ENCODE measurements around the gene WIPF3.

The WIPF3 gene

GRCh38 chr7:29808075-29808801 lies 1.9 kb downstream of the WIPF3 start:
- in situ Hi-C loops (cut with MboI; ENCODE audit: low sequenced_read_pairs) = no loop called here

- in situ Hi-C loops (cut with MboI; ENCODE audit: low sequenced_read_pairs) = no loop called here
Measured at GRCh38 chr7:29809533-29810155, 3.3 kb downstream of the WIPF3 start.

- in situ Hi-C loops (cut with MboI; ENCODE audit: low sequenced_read_pairs) = no loop called here
Measured at GRCh38 chr7:29810297-29810696, 4.0 kb downstream of the WIPF3 start.

GRCh38 chr7:29810813-29811482 lies 4.6 kb downstream of the WIPF3 start:
- in situ Hi-C loops (cut with MboI; ENCODE audit: low sequenced_read_pairs) = no loop called here

- in situ Hi-C loops (cut with MboI; ENCODE audit: low sequenced_read_pairs) = no loop called here
Measured at GRCh38 chr7:29811586-29811985, 5.3 kb downstream of the WIPF3 start.

GRCh38 chr7:29812185-29812876 lies 6.0 kb downstream of the WIPF3 start:
- in situ Hi-C loops (cut with MboI; ENCODE audit: low sequenced_read_pairs) = no loop called here

- in situ Hi-C loops (cut with MboI; ENCODE audit: low sequenced_read_pairs) = no loop called here
Measured at GRCh38 chr7:29815181-29816105, 9.1 kb downstream of the WIPF3 start.

GRCh38 chr7:29818308-29818707 lies 12.0 kb downstream of the WIPF3 start:
- in situ Hi-C loops (cut with MboI; ENCODE audit: low sequenced_read_pairs) = no loop called here

GRCh38 chr7:29825775-29826529 lies 19.6 kb downstream of the WIPF3 start:
- in situ Hi-C loops (cut with MboI; ENCODE audit: low sequenced_read_pairs) = no loop called here

GRCh38 chr7:29826530-29826822 lies 20.2 kb downstream of the WIPF3 start:
- in situ Hi-C loops (cut with MboI; ENCODE audit: low sequenced_read_pairs) = no loop called here

GRCh38 chr7:29826904-29827303 lies 20.6 kb downstream of the WIPF3 start:
- in situ Hi-C loops (cut with MboI; ENCODE audit: low sequenced_read_pairs) = no loop called here

- in situ Hi-C loops (cut with MboI; ENCODE audit: low sequenced_read_pairs) = no loop called here
Measured at GRCh38 chr7:29831705-29832104, 25.4 kb downstream of the WIPF3 start.

GRCh38 chr7:29833929-29834328 lies 27.6 kb downstream of the WIPF3 start:
- in situ Hi-C loops (cut with MboI; ENCODE audit: low sequenced_read_pairs) = no loop called here

GRCh38 chr7:29835718-29836117 lies 29.4 kb downstream of the WIPF3 start:
- in situ Hi-C loops (cut with MboI; ENCODE audit: low sequenced_read_pairs) = no loop called here

- in situ Hi-C loops (cut with MboI; ENCODE audit: low sequenced_read_pairs) = no loop called here
Measured at GRCh38 chr7:29839302-29839701, 33.0 kb downstream of the WIPF3 start.

- in situ Hi-C loops (cut with MboI; ENCODE audit: low sequenced_read_pairs) = no loop called here
Measured at GRCh38 chr7:29839921-29840320, 33.6 kb downstream of the WIPF3 start.

- in situ Hi-C loops (cut with MboI; ENCODE audit: low sequenced_read_pairs) = no loop called here
Measured at GRCh38 chr7:29840701-29841100, 34.4 kb downstream of the WIPF3 start.

- in situ Hi-C loops (cut with MboI; ENCODE audit: low sequenced_read_pairs) = no loop called here
Measured at GRCh38 chr7:29841926-29842701, 35.8 kb downstream of the WIPF3 start.

- in situ Hi-C loops (cut with MboI; ENCODE audit: low sequenced_read_pairs) = no loop called here
Measured at GRCh38 chr7:29843093-29843492, 36.8 kb downstream of the WIPF3 start.
